Karpas-422 (cell line): Measurements from ENCODE around the gene PDZD2. TPM values are rescaled to one million over a fixed set of nuclear protein-coding genes. Genes with fewer than 3 reads are reported as not detected.

ENCODE experiments used
- DNase-seq: peaks from one replicate; pipeline ENCODE4 v3.0.0-alpha.2; 2015
- H2AFZ ChIP-seq: fragments of 200-600 bp; sonication (generic); 2 replicates; pipeline ENCODE4 v1.6.1; 2014; ENCODE audit warnings: antibody characterized with exemption, low read length, mixed read lengths
- H3K27ac ChIP-seq: fragments of 200-600 bp; sonication (generic); 2 replicates; pipeline ENCODE4 v1.5.1; 2014; ENCODE audit warnings: mild to moderate bottlenecking, low read length, moderate library complexity
- H3K27me3 ChIP-seq: fragments of 200-600 bp; sonication (generic); 2 replicates; pipeline ENCODE4 v1.6.1; 2014; ENCODE audit warnings: low read length, mixed read lengths
- H3K36me3 ChIP-seq: fragments of 200-600 bp; sonication (generic); 2 replicates; pipeline ENCODE4 v1.6.1; 2014; ENCODE audit warnings: low read length, mixed read lengths; ENCODE audit not compliant: insufficient read depth
- H3K4me1 ChIP-seq: fragments of 200-600 bp; sonication (generic); 2 replicates; pipeline ENCODE4 v1.6.1; 2014; ENCODE audit warnings: mild to moderate bottlenecking, low read length, mixed read lengths
- H3K4me2 ChIP-seq: fragments of 200-600 bp; sonication (generic); 2 replicates; pipeline ENCODE4 v1.6.1; 2014; ENCODE audit warnings: low read length, low read depth, mild to moderate bottlenecking; ENCODE audit not compliant: poor library complexity, severe bottlenecking
- H3K4me3 ChIP-seq: fragments of 200-600 bp; sonication (generic); 2 replicates; pipeline ENCODE4 v1.5.1; 2014; ENCODE audit warnings: mild to moderate bottlenecking, antibody characterized with exemption, low read length, mixed read lengths
- H3K79me2 ChIP-seq: fragments of 200-600 bp; sonication (generic); 2 replicates; pipeline ENCODE4 v1.6.1; 2014; ENCODE audit warnings: mild to moderate bottlenecking, low read length, mixed read lengths
- H3K9ac ChIP-seq: fragments of 200-600 bp; sonication (generic); 2 replicates; pipeline ENCODE4 v1.6.0; 2014; ENCODE audit warnings: low read length
- H3K9me2 ChIP-seq: fragments of 200-600 bp; sonication (generic), shearing (Covaris generic); replicated peaks from 2 replicates; pipeline ENCODE4 v1.6.0; 2014; ENCODE audit warnings: mild to moderate bottlenecking, low read length, moderate library complexity; ENCODE audit not compliant: insufficient read depth
- H3K9me3 ChIP-seq: fragments of 300-700, 200-600 bp; sonication (generic); 2 replicates; pipeline ENCODE4 v1.6.1; 2014; ENCODE audit warnings: low read length, mixed read lengths
- H4K20me1 ChIP-seq: fragments of 200-600 bp; sonication (generic); 2 replicates; pipeline ENCODE4 v1.6.1; 2014; ENCODE audit warnings: mild to moderate bottlenecking, antibody characterized with exemption, low read length, low read depth; ENCODE audit not compliant: insufficient read depth
- total RNA-seq: library from RNA; depleted of rRNA; stranded (reverse); fragments of >200 nt; shearing (Covaris generic); gene quantifications from 2 replicates; pipeline ENCODE4 v1.2.3, GENCODE V29; 2014; ENCODE audit warnings: low replicate concordance

Gene PDZD2
- total RNA-seq, 1 experiment from 2014 or later = not detected

DNA sequence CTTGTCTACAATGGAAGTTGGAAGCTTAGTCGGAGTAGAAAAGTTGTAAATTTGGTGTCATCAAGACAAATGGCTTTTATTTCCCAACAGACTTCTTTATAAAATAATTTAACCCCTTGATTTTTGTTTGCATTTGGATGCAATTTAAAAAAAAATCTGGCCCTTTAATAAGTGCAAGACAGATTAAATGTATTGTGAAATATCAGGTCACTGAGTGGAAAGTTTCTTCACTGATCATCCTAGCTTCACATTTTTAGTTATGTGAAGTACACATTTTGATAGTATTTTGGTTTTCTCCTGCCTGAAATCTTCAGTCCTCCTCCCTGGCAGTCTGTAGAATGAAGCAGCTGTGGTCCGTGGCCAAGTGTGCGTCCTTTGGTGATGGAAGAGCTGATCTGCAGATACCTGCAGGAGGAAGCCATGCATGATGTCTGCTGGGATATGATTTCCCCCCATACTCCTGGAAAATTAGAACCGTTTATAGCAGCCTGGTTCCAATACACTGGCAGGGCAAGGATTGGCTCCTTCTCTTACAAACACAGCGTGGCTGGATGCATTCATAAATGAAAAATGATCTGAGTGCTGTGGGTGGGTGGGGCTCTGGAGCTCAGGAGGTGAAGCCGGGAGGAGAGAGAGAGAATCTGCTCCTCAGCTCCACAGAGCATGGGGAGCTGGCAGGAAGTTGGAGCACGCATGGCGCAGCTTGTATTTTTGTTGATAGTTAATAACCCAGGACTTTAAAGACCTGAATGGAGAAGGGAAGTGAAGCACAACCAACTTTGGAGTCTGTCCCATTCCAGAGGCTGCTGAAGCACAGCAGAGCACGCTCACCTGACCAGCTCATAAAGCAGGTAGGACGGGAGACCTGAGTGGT, 296.8 kb downstream of the PDZD2 start:
- no peak for DNase-seq
- no peaks in the 10 kb centered on the region for H3K9me2 ChIP-seq
- no peaks in the 10 kb centered on the region for H3K27me3 ChIP-seq
- no peaks in the 10 kb centered on the region for H3K4me1 ChIP-seq
- H2AFZ ChIP-seq = no peak overlapping the region
- no peak overlapping the region for H3K4me2 ChIP-seq
- no peaks in the 10 kb centered on the region for H3K36me3 ChIP-seq
- no peak overlapping the region for H3K9ac ChIP-seq
- H3K4me3 ChIP-seq = no peak overlapping the region
- H3K9me3 ChIP-seq = no peaks in the 10 kb centered on the region
- no peaks in the 10 kb centered on the region for H4K20me1 ChIP-seq
- H3K79me2 ChIP-seq = no peaks in the 10 kb centered on the region
- no peak overlapping the region for H3K27ac ChIP-seq

- H3K9ac ChIP-seq = no peak overlapping the region
- H2AFZ ChIP-seq = no peak overlapping the region
- H3K9me3 ChIP-seq = no peaks in the 10 kb centered on the region
- no peaks in the 10 kb centered on the region for H3K36me3 ChIP-seq
- H3K4me2 ChIP-seq = no peak overlapping the region
- H3K9me2 ChIP-seq = no peaks in the 10 kb centered on the region
- H3K27me3 ChIP-seq = no peaks in the 10 kb centered on the region
- no peaks in the 10 kb centered on the region for H3K79me2 ChIP-seq
- H3K4me3 ChIP-seq = no peak overlapping the region
- H3K4me1 ChIP-seq = no peaks in the 10 kb centered on the region
- H3K27ac ChIP-seq = no peak overlapping the region
- no peaks in the 10 kb centered on the region for H4K20me1 ChIP-seq
- DNase-seq = no peak
These were observed 297.8 kb downstream of the PDZD2 start for GRCh38 chr5:31936683-31937082.

DNA sequence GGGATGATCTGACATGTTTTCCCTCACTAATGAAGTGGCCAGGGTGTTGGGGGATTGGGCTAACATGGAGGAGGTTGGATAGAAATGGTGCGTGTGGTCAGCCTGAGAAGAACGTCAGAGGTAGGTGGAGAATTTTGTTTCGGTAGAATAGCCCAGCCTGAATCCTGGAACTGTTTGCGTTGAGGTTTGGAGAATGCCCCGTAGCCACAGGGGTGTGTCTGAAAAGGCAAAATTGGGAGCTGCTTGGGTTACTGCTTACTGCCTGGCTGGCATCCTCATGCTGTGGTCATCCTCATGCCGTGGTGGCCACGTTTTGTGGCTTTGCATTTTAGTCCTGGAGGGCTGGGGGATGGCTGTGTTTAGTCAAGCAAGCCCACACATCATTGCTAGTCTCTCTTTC, 298.3 kb downstream of the PDZD2 start:
- H3K9me2 ChIP-seq = no peaks in the 10 kb centered on the region
- no peak overlapping the region for H3K4me2 ChIP-seq
- no peaks in the 10 kb centered on the region for H3K27me3 ChIP-seq
- H3K4me3 ChIP-seq = no peak overlapping the region
- no peaks in the 10 kb centered on the region for H3K79me2 ChIP-seq
- no peak for DNase-seq
- no peak overlapping the region for H3K9ac ChIP-seq
- no peaks in the 10 kb centered on the region for H4K20me1 ChIP-seq
- no peaks in the 10 kb centered on the region for H3K4me1 ChIP-seq
- no peak overlapping the region for H2AFZ ChIP-seq
- H3K27ac ChIP-seq = no peak overlapping the region
- no peaks in the 10 kb centered on the region for H3K9me3 ChIP-seq
- H3K36me3 ChIP-seq = no peaks in the 10 kb centered on the region

GRCh38 chr5:31937703-31938102, 298.8 kb downstream of the PDZD2 start:
- H3K79me2 ChIP-seq = no peaks in the 10 kb centered on the region
- no peak overlapping the region for H3K4me2 ChIP-seq
- H3K4me3 ChIP-seq = no peak overlapping the region
- H3K27me3 ChIP-seq = no peaks in the 10 kb centered on the region
- H3K27ac ChIP-seq = no peak overlapping the region
- no peaks in the 10 kb centered on the region for H3K4me1 ChIP-seq
- H4K20me1 ChIP-seq = no peaks in the 10 kb centered on the region
- H3K9ac ChIP-seq = no peak overlapping the region
- H3K9me3 ChIP-seq = no peaks in the 10 kb centered on the region
- H3K36me3 ChIP-seq = no peaks in the 10 kb centered on the region
- no peak overlapping the region for H2AFZ ChIP-seq
- H3K9me2 ChIP-seq = no peaks in the 10 kb centered on the region
- DNase-seq = no peak

GRCh38 chr5:31939151-31939550, 300.2 kb downstream of the PDZD2 start:
- H3K27me3 ChIP-seq = no peaks in the 10 kb centered on the region
- no peak overlapping the region for H3K4me3 ChIP-seq
- no peak overlapping the region for H3K4me2 ChIP-seq
- no peak for DNase-seq
- no peaks in the 10 kb centered on the region for H3K9me3 ChIP-seq
- no peak overlapping the region for H3K27ac ChIP-seq
- no peaks in the 10 kb centered on the region for H4K20me1 ChIP-seq
- H3K9me2 ChIP-seq = no peaks in the 10 kb centered on the region
- H2AFZ ChIP-seq = no peak overlapping the region
- H3K36me3 ChIP-seq = no peaks in the 10 kb centered on the region
- H3K4me1 ChIP-seq = no peaks in the 10 kb centered on the region
- no peaks in the 10 kb centered on the region for H3K79me2 ChIP-seq
- H3K9ac ChIP-seq = no peak overlapping the region

- Histone ChIP-seq H3K9ac (no peak overlapping the region), H3K9me3 (no peaks in the 10 kb centered on the region), H3K9me2 (no peaks in the 10 kb centered on the region), H3K79me2 (no peaks in the 10 kb centered on the region), H3K4me3 (no peak overlapping the region), H3K4me1 (no peaks in the 10 kb centered on the region), H3K4me2 (no peak overlapping the region), H3K27me3 (no peaks in the 10 kb centered on the region), H3K36me3 (no peaks in the 10 kb centered on the region), H2AFZ (no peak overlapping the region), H4K20me1 (no peaks in the 10 kb centered on the region), H3K27ac (no peak overlapping the region)
- DNase-seq = no peak
These were observed 302.3 kb downstream of the PDZD2 start for GRCh38 chr5:31941151-31941755.

DNA sequence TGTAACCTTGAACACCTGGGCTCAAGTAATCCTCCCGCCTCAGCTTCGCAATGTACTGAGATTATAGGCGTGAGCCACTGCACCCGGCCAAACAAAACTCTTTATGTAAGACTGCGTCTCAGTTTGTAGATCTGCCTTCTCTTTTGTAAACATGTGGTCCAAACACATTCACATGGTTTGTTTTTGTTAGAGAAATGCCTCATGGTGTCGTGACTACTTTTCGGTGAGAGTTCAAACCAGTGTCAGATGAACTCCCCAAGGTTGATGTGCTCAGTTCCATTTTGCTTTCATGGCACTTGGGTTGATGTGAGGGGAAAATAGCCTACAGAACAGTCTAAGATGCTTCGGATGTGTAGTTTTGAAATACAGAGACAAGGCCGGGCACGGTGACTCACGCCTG, 303.6 kb downstream of the PDZD2 start:
- H3K79me2 ChIP-seq = no peaks in the 10 kb centered on the region
- H3K4me2 ChIP-seq = no peak overlapping the region
- H3K9me3 ChIP-seq = no peaks in the 10 kb centered on the region
- H3K9me2 ChIP-seq = no peaks in the 10 kb centered on the region
- no peak overlapping the region for H2AFZ ChIP-seq
- H3K27ac ChIP-seq = no peak overlapping the region
- no peaks in the 10 kb centered on the region for H4K20me1 ChIP-seq
- no peaks in the 10 kb centered on the region for H3K36me3 ChIP-seq
- H3K27me3 ChIP-seq = no peaks in the 10 kb centered on the region
- no peak for DNase-seq
- H3K4me3 ChIP-seq = no peak overlapping the region
- no peaks in the 10 kb centered on the region for H3K4me1 ChIP-seq
- H3K9ac ChIP-seq = no peak overlapping the region

- H3K9me2 ChIP-seq = no peaks in the 10 kb centered on the region
- no peaks in the 10 kb centered on the region for H3K27me3 ChIP-seq
- H3K4me3 ChIP-seq = no peak overlapping the region
- H3K4me1 ChIP-seq = no peaks in the 10 kb centered on the region
- H4K20me1 ChIP-seq = no peaks in the 10 kb centered on the region
- no peak overlapping the region for H3K4me2 ChIP-seq
- H3K9ac ChIP-seq = no peak overlapping the region
- H3K27ac ChIP-seq = no peak overlapping the region
- no peak for DNase-seq
- no peaks in the 10 kb centered on the region for H3K79me2 ChIP-seq
- no peak overlapping the region for H2AFZ ChIP-seq
- H3K36me3 ChIP-seq = no peaks in the 10 kb centered on the region
- H3K9me3 ChIP-seq = no peaks in the 10 kb centered on the region
These were observed 305.9 kb downstream of the PDZD2 start for GRCh38 chr5:31944684-31945445.
